NOMO-1 (cell line): ENCODE data around the gene SLC16A5.

Source experiments
- DNase-seq, 2 experiments: peaks; one replicate each; lab custom pipeline; 2025; ENCODE audit not compliant: unreplicated experiment in 2 of 2; lab: John Stamatoyannopoulos, UW

SLC16A5 gene

DNA sequence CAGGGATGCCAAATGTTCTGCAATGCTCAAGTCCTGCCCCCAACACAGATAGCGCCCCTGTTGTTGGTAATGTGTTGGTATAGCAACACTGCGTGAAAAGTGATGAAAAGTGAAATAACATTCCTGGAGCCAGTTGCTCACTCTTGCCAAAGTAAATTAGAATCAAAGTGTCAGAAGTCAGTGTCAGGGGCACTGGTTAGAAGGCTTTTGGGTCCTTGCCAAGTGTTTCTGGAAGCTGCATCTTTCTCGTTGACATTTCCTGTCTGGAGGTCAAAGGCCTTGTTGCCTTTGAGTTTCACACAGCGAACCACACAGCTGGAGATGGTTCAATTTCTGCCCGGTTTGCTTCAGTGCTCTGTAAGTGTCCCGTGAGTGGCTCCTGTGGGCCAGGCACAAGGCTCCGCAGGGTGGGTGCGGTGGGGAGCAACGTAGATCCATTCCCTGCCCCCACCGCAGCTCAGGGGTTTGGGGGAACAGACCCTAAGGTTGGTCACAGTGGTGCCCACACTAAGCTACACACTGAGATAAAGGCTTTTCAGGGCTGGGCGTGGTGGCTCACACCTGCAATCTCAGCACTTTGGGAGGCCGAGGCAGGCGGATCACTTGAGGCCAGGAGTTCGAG lies 3.6 kb upstream of the SLC16A5 start:
- no peak for DNase-seq

DNA sequence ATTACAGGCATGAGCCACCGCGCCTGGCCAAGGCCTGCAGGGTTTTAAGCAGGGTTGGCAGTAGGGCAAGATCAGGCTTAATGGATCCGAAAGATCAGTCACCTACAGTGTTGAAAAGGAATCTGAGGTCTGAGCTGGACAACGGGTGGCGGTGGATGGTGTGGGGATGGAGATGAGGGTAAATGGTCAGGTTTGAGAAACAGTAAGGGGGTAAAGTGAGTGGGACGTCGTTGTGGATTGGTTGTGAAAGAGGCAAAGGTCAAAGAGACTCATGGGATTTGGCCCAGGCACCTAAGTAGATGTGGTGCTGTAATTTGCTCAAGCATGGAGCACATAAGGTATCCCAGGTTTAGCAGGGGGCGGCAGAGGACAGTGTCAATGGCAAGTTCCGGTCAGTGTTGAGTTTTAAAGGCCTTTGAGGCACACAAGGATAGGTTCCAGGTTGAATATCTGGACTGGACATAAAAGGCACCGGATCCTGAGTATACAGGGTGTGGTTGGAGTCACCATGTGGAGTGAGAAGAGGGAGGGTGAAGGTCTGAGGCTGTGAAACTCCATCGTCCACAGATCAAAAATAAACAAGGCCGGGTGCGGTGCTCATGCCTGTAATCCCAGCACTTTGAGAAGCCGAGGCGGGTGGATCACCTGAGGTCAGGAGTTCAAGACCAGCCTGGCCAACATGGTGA lies 1.1 kb upstream of the SLC16A5 start:
- DNase-seq = no peak

GRCh38 chr17:75087182-75087557 lies 584 bp upstream of the SLC16A5 start:
- no peak for DNase-seq

DNA sequence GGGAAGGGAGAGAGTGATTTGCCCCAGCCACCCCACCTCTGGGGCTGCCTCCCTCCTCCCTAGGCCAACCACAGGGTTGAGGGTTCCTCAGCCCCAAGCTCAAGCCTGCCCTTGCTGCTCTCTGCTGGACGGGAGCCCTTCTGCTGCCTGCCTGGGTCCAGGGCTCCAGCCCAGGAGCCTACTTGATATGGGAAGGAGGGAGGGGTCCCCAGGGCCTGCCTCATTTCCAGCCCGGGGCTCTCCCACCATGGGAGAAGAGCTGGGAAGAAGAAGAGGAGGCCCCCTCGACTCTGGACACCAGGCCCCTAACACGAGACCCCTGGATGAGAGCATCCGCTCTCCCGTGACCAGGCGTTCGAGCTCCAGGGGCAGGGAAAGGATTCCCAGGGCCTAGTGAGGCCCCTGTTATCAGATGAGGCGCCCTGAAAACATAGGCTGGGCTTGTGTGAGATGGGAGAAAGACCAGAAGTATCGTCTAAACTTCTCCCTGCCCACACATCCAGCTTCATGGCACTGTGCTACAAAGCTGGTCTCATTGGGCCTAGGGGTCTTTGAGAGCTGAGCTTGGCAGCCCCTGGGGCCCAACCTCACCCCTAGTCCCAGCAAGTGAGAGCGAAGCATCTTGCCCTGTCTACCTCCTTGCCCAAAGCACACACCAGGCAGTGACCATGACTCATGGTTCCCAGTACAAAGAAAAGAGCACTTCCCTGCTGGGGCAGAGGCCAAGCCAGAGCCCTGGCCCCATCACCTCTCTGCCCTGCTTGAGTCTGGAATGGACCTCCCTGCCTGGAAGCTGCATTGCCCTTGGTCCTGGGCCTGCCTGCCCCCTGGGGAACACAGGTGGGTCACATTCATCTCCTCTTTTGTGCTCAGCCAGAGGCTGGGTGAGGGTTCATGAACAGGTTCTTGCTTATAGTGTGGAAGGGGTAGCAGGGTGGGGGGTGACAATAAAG lies 987 bp downstream of the SLC16A5 start:
- no peak for DNase-seq

- no peak for DNase-seq
These were observed 3.4 kb downstream of the SLC16A5 start for GRCh38 chr17:75090871-75091854.

GRCh38 chr17:75091855-75092327 lies 4.1 kb downstream of the SLC16A5 start:
- DNase-seq = no peak

DNA sequence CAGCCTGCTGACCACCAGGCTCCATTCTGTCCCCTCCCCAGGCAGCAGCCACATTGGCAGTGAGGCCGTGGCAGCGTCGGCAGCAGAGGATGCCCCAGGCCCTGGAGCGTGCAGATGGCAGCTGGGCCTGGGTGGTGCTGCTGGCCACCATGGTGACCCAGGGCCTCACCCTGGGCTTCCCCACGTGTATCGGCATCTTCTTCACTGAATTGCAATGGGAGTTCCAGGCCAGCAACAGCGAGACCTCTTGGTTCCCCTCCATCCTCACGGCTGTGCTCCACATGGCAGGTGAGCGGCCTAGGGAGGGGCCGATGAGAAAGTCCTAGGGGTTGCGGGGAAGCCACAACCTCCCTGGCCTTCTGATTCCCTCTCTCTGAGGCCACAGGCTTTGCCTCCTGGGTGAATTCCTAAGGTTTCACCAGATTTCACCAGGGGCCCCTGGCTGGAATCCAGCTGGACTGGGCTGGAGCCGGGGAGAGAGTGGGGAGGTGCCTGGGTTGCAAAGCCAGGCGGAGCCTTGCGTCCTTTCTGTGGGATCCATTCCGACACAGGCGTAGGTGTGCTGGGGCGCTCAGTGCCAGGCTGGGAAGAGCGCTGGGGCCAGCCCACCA lies 5.9 kb downstream of the SLC16A5 start:
- no peak for DNase-seq

- no peak for DNase-seq
These were observed 7.2 kb downstream of the SLC16A5 start for GRCh38 chr17:75094871-75095399.

DNA sequence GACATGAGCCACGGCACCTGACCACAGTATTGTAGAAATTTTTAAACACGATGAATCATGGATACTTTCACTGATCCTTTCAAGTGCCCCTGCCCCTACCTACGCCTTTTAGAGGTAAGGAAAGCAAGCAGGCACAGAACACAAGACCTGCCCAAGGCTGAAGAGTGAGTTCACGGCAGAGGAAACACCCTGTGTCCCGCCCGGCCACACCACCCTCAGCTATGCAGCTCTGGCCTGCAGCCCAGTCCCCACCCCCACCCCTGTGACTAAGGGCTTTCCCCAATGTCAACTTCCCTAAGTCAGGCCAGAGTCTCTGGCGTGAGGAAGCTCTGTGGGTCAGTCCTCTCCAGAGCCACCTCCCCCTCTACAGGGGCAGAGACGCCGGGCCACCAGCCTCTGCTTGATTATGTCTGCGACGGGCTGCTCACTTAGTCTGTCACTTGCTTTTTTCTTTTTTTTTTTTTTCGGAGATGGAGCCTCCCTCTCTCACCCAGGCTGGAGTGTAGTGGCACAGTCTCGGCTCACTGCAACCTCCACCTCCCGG lies 8.4 kb downstream of the SLC16A5 start:
- DNase-seq = peak; percentile 83 to 88

GRCh38 chr17:75097865-75098264 lies 10.1 kb downstream of the SLC16A5 start:
- DNase-seq = no peak

- DNase-seq = no peak
These were observed 11.1 kb downstream of the SLC16A5 start for GRCh38 chr17:75098861-75099260.

GRCh38 chr17:75099881-75100595 lies 12.3 kb downstream of the SLC16A5 start:
- DNase-seq = no peak

DNA sequence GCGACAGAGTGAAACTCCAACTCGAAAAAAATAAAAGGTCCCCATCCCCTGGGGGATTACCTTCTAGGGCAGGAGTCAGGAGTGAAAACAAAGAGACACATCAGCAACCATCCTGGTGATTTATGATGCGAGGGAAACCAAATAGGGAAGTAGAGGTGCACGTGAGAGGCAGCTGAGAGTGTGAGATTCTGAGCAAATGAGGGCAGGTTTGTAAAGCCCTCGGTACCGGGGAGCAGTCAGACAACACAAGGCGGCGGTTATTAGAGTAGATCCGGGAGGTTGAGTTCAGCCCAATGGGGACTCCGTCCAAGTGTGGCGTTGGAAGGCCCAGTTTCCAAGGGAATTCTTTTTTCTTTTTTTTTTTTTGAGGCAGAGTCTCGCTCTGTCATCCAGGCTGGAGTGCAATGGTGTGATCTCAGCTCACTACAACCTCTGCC lies 14.6 kb downstream of the SLC16A5 start:
- peak; percentile 49 to 80 for DNase-seq

GRCh38 chr17:75103601-75104554 lies 16.1 kb downstream of the SLC16A5 start:
- DNase-seq = no peak

GRCh38 chr17:75105126-75106080 lies 17.6 kb downstream of the SLC16A5 start:
- DNase-seq = no peak

DNA sequence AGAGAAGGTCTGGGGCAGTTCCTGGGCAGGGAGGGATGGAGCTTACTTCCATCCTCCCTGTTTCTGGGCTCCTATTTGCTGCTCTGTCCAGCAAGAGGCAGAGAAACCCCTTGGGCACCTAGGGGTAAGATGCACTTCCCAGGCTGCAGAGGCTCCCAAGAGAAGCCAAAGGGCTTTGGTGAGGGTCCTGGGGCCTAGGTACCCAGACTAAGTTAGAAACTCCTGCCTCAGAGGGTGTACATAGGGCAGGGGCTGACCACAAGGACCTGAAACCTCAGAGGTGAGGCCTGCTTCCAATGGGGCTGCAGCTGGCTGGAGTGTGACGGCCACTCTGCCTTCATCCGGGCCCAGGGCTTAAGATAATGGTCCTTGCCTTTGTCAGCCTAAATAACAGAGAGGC lies 20.4 kb downstream of the SLC16A5 start:
- no peak for DNase-seq
